ENCODE results near the gene TMEM174.

DNA sequence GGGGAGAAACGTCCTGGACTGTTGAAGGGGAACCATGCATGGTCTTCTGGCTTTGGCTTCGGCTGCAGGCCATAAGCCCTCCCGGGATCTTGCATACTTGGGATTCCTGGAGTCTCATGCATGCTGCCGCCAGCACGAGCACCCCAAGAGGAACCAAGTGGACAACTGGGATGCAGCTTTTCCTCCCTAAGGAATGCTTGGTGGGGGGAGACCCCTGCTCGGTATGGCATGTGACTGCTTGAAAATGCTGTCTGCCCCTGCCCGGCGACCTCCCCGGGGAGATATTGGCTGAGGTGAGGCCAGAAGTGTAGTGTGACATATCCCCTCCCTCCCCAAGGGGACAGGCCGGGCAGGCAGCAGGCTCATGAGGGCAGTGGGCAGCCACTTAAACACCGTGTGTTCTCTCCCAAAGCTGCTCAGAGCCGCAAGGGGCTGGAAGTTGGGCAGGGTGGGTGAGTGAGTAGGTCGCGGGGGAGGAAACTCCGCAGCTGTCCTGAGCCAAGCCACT, 36.9 kb upstream of the TMEM174 start:
- TF ChIP-seq, protein P1, sequence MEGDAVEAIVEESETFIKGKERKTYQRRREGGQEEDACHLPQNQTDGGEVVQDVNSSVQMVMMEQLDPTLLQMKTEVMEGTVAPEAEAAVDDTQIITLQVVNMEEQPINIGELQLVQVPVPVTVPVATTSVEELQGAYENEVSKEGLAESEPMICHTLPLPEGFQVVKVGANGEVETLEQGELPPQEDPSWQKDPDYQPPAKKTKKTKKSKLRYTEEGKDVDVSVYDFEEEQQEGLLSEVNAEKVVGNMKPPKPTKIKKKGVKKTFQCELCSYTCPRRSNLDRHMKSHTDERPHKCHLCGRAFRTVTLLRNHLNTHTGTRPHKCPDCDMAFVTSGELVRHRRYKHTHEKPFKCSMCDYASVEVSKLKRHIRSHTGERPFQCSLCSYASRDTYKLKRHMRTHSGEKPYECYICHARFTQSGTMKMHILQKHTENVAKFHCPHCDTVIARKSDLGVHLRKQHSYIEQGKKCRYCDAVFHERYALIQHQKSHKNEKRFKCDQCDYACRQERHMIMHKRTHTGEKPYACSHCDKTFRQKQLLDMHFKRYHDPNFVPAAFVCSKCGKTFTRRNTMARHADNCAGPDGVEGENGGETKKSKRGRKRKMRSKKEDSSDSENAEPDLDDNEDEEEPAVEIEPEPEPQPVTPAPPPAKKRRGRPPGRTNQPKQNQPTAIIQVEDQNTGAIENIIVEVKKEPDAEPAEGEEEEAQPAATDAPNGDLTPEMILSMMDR (IDR thresholded peaks at IDR 0.05), result no peak
- no peak for TF ChIP-seq POLR2AphosphoS5 (IDR thresholded peaks at IDR 0.05; ENCODE audit: insufficient read depth in 1 of 2, low read depth in 1 of 2)

Measured in vagina (tissue), 2 donors.